Coronary artery (tissue), 2 donors: ENCODE data around the gene NCBP3.
"Not testable (repeated sequence)": the region's sequence is repeated elsewhere in the genome, so short reads cannot be mapped to it uniquely, and the experiment has no call there.

Source experiments
- DNase-seq: peaks from one replicate; pipeline ENCODE4 v3.0.0-alpha.2; 2017; ENCODE audit warnings: low spot score
- H3K27ac ChIP-seq, 2 donors: fragments of 200-600 bp; sonication (generic); one replicate each; pipeline ENCODE4 v1.5.1; 2016 to 2019
- H3K4me3 ChIP-seq: fragments of 200-600 bp; sonication (generic); 2 replicates; pipeline ENCODE4 v1.5.1; 2016; ENCODE audit warnings: mild to moderate bottlenecking, moderate library complexity
- CTCF ChIP-seq: fragments of 200-600 bp; sonication (generic); IDR thresholded peaks from one replicate; pipeline ENCODE4 v1.5.1; 2019; ENCODE audit warnings: antibody characterized with exemption

The NCBP3 gene

GRCh38 chr17:3792481-3792880 is 53.6 kb downstream of the NCBP3 start:
- Histone ChIP-seq H3K27ac (no peak overlapping the region), H3K4me3 (no peak overlapping the region)
- no peak for DNase-seq
- no peak for TF ChIP-seq CTCF

GRCh38 chr17:3788200-3788599 is 57.8 kb downstream of the NCBP3 start:
- Histone ChIP-seq H3K4me3 (no peak overlapping the region), H3K27ac (no peak overlapping the region)
- DNase-seq: no peak
- no peak for TF ChIP-seq CTCF

- not testable (repeated sequence) for DNase-seq, H3K27ac ChIP-seq, H3K4me3 ChIP-seq
These were observed 60.7 kb downstream of the NCBP3 start for GRCh38 chr17:3785323-3785722.

- DNase-seq: no peak
- H3K27ac ChIP-seq: no peak overlapping the region
- no peak for TF ChIP-seq CTCF
- H3K4me3 ChIP-seq: no peak overlapping the region
These were observed 63.3 kb downstream of the NCBP3 start for GRCh38 chr17:3782751-3783150.

- DNase-seq: no peak
- Histone ChIP-seq H3K27ac (no peak overlapping the region), H3K4me3 (no peak overlapping the region)
- no peak for TF ChIP-seq CTCF
These were observed 65.1 kb downstream of the NCBP3 start for GRCh38 chr17:3780986-3781385.

GRCh38 chr17:3777366-3778120 is 68.5 kb downstream of the NCBP3 start:
- no peak for TF ChIP-seq CTCF
- no peak for DNase-seq
- Histone ChIP-seq H3K4me3 (no peak overlapping the region), H3K27ac (no peak overlapping the region)

- no peak overlapping the region for H3K4me3 ChIP-seq
- TF ChIP-seq CTCF: no peak
- H3K27ac ChIP-seq: no peak overlapping the region
- no peak for DNase-seq
These were observed 72.1 kb downstream of the NCBP3 start for GRCh38 chr17:3773966-3774365.
